HepG2 (cell line): ENCODE measurements around the gene NCOA5. TPM values are rescaled to one million over a fixed set of nuclear protein-coding genes. Genes with fewer than 3 reads are reported as not detected.

ENCODE experiments used
- BCL6 ChIP-seq: IDR thresholded peaks from 2 replicates; pipeline ENCODE4 v1.6.1; 2016; ENCODE audit warnings: missing genetic modification reagents, missing compliant biosample characterization
- BHLHE40 ChIP-seq: IDR thresholded peaks from 2 replicates; pipeline ENCODE4 v1.6.1; 2011; ENCODE audit warnings: low read length, improper control_type of control experiment
- CBFB ChIP-seq: sonication (generic); formaldehyde crosslinking; IDR thresholded peaks from 2 replicates; pipeline ENCODE4 v1.4.0; 2020; ENCODE audit warnings: missing genetic modification reagents
- CEBPB ChIP-seq: IDR thresholded peaks from 2 replicates; pipeline ENCODE4 v1.6.1; 2011; ENCODE audit warnings: low read depth, low read length, improper control_type of control experiment, borderline replicate concordance
- CHD4 ChIP-seq: fragments of 200-600 bp; sonication (generic); IDR thresholded peaks from 2 replicates; pipeline ENCODE4 v1.7.0; 2017; ENCODE audit warnings: mild to moderate bottlenecking, low read length, borderline replicate concordance
- HMGA1 ChIP-seq: sonication (generic); formaldehyde crosslinking; conservative IDR thresholded peaks from 2 replicates; pipeline ENCODE4 v1.4.0; 2020; ENCODE audit warnings: missing genetic modification reagents
- HNRNPK ChIP-seq: fragments of 200-400 bp; formaldehyde crosslinking; IDR thresholded peaks from 2 replicates; pipeline ENCODE4 v1.6.1; 2018; ENCODE audit warnings: low read length, low read depth, moderate library complexity, mild to moderate bottlenecking; ENCODE audit not compliant: poor library complexity, severe bottlenecking
- POLR2A ChIP-seq, 2 experiments: IDR thresholded peaks; 2 replicates each; pipeline ENCODE4 v1.6.1; 2011; ENCODE audit warnings: low read depth in 2 of 2, low read length in 2 of 2, mild to moderate bottlenecking in 1 of 2, moderate library complexity in 1 of 2; ENCODE audit not compliant: insufficient read depth in 1 of 2
- SP1 ChIP-seq, 2 experiments: fragments of 450-650 bp in 1 of 2; sonication (generic) in 1 of 2; formaldehyde crosslinking in 1 of 2; IDR thresholded peaks; 2 replicates each; pipeline versions ENCODE4 v1.4.0 to v1.6.1; 2016 to 2020; ENCODE audit warnings: missing genetic modification reagents in 1 of 2
- TAF1 ChIP-seq: sonication (generic); formaldehyde crosslinking; IDR thresholded peaks from 2 replicates; pipeline ENCODE4 v1.4.0; 2020; ENCODE audit warnings: missing genetic modification reagents
- TEAD3 ChIP-seq: optimal IDR thresholded peaks from 2 replicates; pipeline ENCODE3; 2016; ENCODE audit warnings: borderline replicate concordance
- TSC22D2 ChIP-seq: sonication (generic); formaldehyde crosslinking; IDR thresholded peaks from 2 replicates; pipeline ENCODE4 v1.5.1; 2020; ENCODE audit warnings: missing genetic modification reagents, mild to moderate bottlenecking, borderline replicate concordance
- ZNF180 ChIP-seq: sonication (generic); formaldehyde crosslinking; IDR thresholded peaks from 2 replicates; pipeline ENCODE4 v1.4.0; 2020; ENCODE audit warnings: low read depth, missing genetic modification reagents, borderline replicate concordance
- ZNF460 ChIP-seq: sonication (generic); formaldehyde crosslinking; IDR thresholded peaks from 2 replicates; pipeline ENCODE4 v1.5.1; 2020; ENCODE audit warnings: missing genetic modification reagents, mild to moderate bottlenecking, borderline replicate concordance
- ZNF670 ChIP-seq: sonication (generic); formaldehyde crosslinking; IDR thresholded peaks from 2 replicates; pipeline ENCODE4 v1.8.0; 2022; ENCODE audit warnings: mild to moderate bottlenecking, missing genetic modification reagents, borderline replicate concordance
- polyA plus RNA-seq, 8 experiments: library from polyadenylated mRNA; depleted of rRNA in 3 of 8; stranded (reverse) in 7 of 8; unstranded in 1 of 8; fragments of >200 nt; fragmentation: Illumina TruSeq in 4 of 8; extraction: Trizol in 4 of 8; gene quantifications; 2 replicates each; pipeline versions ENCODE4 v1.2.1 to v1.2.3, GENCODE V29; 2011 to 2016; ENCODE audit warnings: low read depth in 4 of 8, missing spikeins in 1 of 8, mixed read lengths in 1 of 8; ENCODE audit not compliant: insufficient read depth in 1 of 8
- total RNA-seq, 5 experiments: library from RNA; depleted of rRNA; stranded (reverse); fragments of >200 nt; fragmentation: Illumina TruSeq; extraction: Trizol; gene quantifications; 2 replicates each; pipeline ENCODE4 v1.2.3, GENCODE V29; 2016; ENCODE audit warnings: low read depth in 1 of 5
- TF ChIP-seq, protein P1 (sequence below): sonication (generic); formaldehyde crosslinking; IDR thresholded peaks from 2 replicates; pipeline ENCODE4 v1.5.0; 2020; ENCODE audit warnings: mild to moderate bottlenecking, low read depth, missing genetic modification reagents, borderline replicate concordance
- TF ChIP-seq, protein P2 (sequence below): IDR thresholded peaks from 2 replicates; pipeline ENCODE4 v1.6.1; 2012; ENCODE audit warnings: low read length, improper control_type of control experiment
- TF ChIP-seq, protein P3 (sequence below): sonication (generic); formaldehyde crosslinking; IDR thresholded peaks from 2 replicates; pipeline ENCODE4 v1.4.0; 2020; ENCODE audit warnings: missing genetic modification reagents, borderline replicate concordance
- TF ChIP-seq, protein P4 (sequence below): sonication (generic); formaldehyde crosslinking; conservative IDR thresholded peaks from 2 replicates; pipeline ENCODE4 v1.4.0; 2020; ENCODE audit warnings: mild to moderate bottlenecking, missing genetic modification reagents, moderate library complexity

Gene NCOA5
- total and polyA plus RNA-seq, 2 of the 13 experiments (the other 11 are each of a cell fraction or from before 2014, with no cell fraction given), result 16.5 to 28.4 TPM

DNA sequence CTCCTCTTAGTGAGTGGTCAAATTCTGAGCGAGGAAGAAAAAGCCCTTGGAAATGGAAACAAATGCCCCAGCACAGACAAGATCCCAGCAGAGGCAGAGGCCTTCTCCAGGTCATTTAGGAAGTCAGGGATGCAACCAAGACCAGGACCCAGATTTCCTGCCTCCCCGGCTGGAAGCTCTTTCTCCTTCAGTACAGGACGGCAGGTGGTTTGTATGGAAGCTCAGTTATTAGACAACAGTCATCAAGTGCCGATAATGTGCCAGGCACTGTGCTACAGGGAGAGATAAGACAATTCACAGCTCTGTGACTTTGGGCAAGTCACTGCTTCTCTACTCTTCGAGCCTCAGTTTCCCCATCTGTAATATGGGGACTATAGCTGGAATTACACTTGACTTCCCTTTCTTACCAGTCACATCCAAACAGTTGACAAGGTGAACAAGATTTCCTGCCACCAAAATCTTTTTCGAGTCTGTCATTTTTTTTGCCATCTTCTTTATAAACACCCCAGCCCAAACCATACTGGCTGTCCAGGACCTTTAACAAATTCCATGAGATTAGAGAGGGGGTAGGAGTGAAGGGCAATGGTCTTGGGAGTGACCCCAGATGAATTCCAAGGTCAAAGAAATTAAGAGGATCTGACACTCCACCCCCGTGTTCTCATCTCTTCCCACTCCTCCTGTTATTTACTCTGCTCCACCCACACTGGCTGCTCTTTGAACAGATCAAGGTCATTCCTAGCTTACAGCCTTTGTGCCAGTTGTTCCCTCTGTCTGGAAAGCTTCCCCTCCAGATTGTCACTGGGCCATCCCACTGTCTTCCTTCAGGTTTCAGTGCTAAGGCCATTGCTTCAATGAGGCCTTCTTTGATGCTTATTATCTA lies 75.0 kb downstream of the NCOA5 start (continued):
- TF ChIP-seq CEBPB, result no peak
- TF ChIP-seq HMGA1 (CRISPR knock-in tag), result no peak
- TF ChIP-seq SP1 (IDR thresholded peaks at IDR 0.05), result no peak
- no peak for TF ChIP-seq SP1 (CRISPR knock-in tag; IDR thresholded peaks at IDR 0.05)
- TF ChIP-seq TSC22D2, result no peak
- peak; percentile 86 for TF ChIP-seq TEAD3 (CRISPR knock-in tag)
- no peak for TF ChIP-seq CHD4
- no peak for TF ChIP-seq CBFB (CRISPR knock-in tag)
- TF ChIP-seq ZNF670 (CRISPR knock-in tag), result no peak
- TF ChIP-seq ZNF180 (CRISPR knock-in tag), result no peak
- TF ChIP-seq, protein P1, sequence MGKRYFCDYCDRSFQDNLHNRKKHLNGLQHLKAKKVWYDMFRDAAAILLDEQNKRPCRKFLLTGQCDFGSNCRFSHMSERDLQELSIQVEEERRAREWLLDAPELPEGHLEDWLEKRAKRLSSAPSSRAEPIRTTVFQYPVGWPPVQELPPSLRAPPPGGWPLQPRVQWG, result no peak
- no peak for TF ChIP-seq HNRNPK
- TF ChIP-seq TAF1, result no peak
- no peak for TF ChIP-seq BHLHE40
- no peak for TF ChIP-seq POLR2A (IDR thresholded peaks at IDR 0.05; ENCODE audit: insufficient read depth in 1 of 2, low read depth in 2 of 2, low read length in 2 of 2)
- TF ChIP-seq, protein P2, sequence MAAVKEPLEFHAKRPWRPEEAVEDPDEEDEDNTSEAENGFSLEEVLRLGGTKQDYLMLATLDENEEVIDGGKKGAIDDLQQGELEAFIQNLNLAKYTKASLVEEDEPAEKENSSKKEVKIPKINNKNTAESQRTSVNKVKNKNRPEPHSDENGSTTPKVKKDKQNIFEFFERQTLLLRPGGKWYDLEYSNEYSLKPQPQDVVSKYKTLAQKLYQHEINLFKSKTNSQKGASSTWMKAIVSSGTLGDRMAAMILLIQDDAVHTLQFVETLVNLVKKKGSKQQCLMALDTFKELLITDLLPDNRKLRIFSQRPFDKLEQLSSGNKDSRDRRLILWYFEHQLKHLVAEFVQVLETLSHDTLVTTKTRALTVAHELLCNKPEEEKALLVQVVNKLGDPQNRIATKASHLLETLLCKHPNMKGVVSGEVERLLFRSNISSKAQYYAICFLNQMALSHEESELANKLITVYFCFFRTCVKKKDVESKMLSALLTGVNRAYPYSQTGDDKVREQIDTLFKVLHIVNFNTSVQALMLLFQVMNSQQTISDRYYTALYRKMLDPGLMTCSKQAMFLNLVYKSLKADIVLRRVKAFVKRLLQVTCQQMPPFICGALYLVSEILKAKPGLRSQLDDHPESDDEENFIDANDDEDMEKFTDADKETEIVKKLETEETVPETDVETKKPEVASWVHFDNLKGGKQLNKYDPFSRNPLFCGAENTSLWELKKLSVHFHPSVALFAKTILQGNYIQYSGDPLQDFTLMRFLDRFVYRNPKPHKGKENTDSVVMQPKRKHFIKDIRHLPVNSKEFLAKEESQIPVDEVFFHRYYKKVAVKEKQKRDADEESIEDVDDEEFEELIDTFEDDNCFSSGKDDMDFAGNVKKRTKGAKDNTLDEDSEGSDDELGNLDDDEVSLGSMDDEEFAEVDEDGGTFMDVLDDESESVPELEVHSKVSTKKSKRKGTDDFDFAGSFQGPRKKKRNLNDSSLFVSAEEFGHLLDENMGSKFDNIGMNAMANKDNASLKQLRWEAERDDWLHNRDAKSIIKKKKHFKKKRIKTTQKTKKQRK, result no peak
- peak; percentile 99 for TF ChIP-seq BCL6 (CRISPR knock-in tag)
- TF ChIP-seq, protein P3, sequence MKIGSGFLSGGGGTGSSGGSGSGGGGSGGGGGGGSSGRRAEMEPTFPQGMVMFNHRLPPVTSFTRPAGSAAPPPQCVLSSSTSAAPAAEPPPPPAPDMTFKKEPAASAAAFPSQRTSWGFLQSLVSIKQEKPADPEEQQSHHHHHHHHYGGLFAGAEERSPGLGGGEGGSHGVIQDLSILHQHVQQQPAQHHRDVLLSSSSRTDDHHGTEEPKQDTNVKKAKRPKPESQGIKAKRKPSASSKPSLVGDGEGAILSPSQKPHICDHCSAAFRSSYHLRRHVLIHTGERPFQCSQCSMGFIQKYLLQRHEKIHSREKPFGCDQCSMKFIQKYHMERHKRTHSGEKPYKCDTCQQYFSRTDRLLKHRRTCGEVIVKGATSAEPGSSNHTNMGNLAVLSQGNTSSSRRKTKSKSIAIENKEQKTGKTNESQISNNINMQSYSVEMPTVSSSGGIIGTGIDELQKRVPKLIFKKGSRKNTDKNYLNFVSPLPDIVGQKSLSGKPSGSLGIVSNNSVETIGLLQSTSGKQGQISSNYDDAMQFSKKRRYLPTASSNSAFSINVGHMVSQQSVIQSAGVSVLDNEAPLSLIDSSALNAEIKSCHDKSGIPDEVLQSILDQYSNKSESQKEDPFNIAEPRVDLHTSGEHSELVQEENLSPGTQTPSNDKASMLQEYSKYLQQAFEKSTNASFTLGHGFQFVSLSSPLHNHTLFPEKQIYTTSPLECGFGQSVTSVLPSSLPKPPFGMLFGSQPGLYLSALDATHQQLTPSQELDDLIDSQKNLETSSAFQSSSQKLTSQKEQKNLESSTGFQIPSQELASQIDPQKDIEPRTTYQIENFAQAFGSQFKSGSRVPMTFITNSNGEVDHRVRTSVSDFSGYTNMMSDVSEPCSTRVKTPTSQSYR, result peak; percentile 55; the same call in 1 of the 2 replicates
- TF ChIP-seq ZNF460, result no peak; the same call in 1 of the 2 replicates
- TF ChIP-seq, protein P4, sequence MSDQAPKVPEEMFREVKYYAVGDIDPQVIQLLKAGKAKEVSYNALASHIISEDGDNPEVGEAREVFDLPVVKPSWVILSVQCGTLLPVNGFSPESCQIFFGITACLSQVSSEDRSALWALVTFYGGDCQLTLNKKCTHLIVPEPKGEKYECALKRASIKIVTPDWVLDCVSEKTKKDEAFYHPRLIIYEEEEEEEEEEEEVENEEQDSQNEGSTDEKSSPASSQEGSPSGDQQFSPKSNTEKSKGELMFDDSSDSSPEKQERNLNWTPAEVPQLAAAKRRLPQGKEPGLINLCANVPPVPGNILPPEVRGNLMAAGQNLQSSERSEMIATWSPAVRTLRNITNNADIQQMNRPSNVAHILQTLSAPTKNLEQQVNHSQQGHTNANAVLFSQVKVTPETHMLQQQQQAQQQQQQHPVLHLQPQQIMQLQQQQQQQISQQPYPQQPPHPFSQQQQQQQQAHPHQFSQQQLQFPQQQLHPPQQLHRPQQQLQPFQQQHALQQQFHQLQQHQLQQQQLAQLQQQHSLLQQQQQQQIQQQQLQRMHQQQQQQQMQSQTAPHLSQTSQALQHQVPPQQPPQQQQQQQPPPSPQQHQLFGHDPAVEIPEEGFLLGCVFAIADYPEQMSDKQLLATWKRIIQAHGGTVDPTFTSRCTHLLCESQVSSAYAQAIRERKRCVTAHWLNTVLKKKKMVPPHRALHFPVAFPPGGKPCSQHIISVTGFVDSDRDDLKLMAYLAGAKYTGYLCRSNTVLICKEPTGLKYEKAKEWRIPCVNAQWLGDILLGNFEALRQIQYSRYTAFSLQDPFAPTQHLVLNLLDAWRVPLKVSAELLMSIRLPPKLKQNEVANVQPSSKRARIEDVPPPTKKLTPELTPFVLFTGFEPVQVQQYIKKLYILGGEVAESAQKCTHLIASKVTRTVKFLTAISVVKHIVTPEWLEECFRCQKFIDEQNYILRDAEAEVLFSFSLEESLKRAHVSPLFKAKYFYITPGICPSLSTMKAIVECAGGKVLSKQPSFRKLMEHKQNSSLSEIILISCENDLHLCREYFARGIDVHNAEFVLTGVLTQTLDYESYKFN (CRISPR knock-in tag), result peak; percentile 88
